PC-3 (cell line): Measurements from ENCODE around the gene C12orf75. TPM values are rescaled to one million over a fixed set of nuclear protein-coding genes. Genes with fewer than 3 reads are reported as not detected.

ENCODE experiments used
- ATAC-seq: fragments of 200-7000 bp; cut with Tn5 transposase; 2 replicates; pipeline ENCODE4 v1.9.1; 2020; ENCODE audit warnings: mild to moderate bottlenecking, moderate library complexity
- BruUV-seq: library from RNA; stranded (reverse); fragments of 400-500 nt; replicated peaks from 2 replicates; lab custom pipeline; 2021; lab: Mats Ljungman, UMichigan
- CTCF ChIA-PET: fragments of 300-600 bp; sonication (Branson Sonifier 250); formaldehyde crosslinking; loops from one replicate; lab custom pipeline; 2022; ENCODE audit warnings: antibody characterized with exemption; lab: Charles Lee
- POLR2A ChIA-PET: fragments of 300-600 bp; sonication (Branson Sonifier 250); formaldehyde crosslinking; loops from one replicate; lab custom pipeline; 2022; ENCODE audit warnings: antibody characterized with exemption; ENCODE audit not compliant: unreplicated experiment; lab: Charles Lee
- DNase-seq: peaks from one replicate; pipeline ENCODE4 v3.0.0-alpha.2; 2015
- H2AFZ ChIP-seq: fragments of 300-600 bp; sonication (generic); 2 replicates; pipeline ENCODE4 v1.6.0; 2016; ENCODE audit warnings: antibody characterized with exemption, low read length
- H3F3A ChIP-seq: fragments of 300-600 bp; sonication (generic); one replicate; pipeline ENCODE4 v1.6.0; 2017; ENCODE audit warnings: antibody characterized with exemption, low read length, control low read depth, mild to moderate bottlenecking; ENCODE audit not compliant: unreplicated experiment
- H3K27ac ChIP-seq: fragments of 300-600 bp; sonication (generic); 2 replicates; pipeline ENCODE4 v1.5.1; 2016; ENCODE audit warnings: mild to moderate bottlenecking, low read length
- H3K27me3 ChIP-seq: fragments of 300-600 bp; sonication (generic); 2 replicates; pipeline ENCODE4 v1.6.1; 2016; ENCODE audit warnings: low read length, mixed read lengths
- H3K36me3 ChIP-seq: fragments of 300-600 bp; sonication (generic); 2 replicates; pipeline ENCODE4 v1.6.1; 2016; ENCODE audit warnings: low read depth, mixed run types, low read length, mixed read lengths
- H3K4me1 ChIP-seq: fragments of 300-600 bp; sonication (generic); 2 replicates; pipeline ENCODE4 v1.5.1; 2016; ENCODE audit warnings: low read length; ENCODE audit not compliant: insufficient read depth
- H3K4me2 ChIP-seq: fragments of 300-600 bp; sonication (generic); 2 replicates; pipeline ENCODE4 v1.6.0; 2016; ENCODE audit warnings: low read length
- H3K4me3 ChIP-seq: fragments of 300-600 bp; sonication (generic); 2 replicates; pipeline ENCODE4 v1.5.1; 2016; ENCODE audit warnings: mild to moderate bottlenecking, low read length, mixed read lengths
- H3K79me2 ChIP-seq: fragments of 300-600 bp; sonication (generic); 2 replicates; pipeline ENCODE4 v1.6.1; 2017; ENCODE audit warnings: low read length, mixed read lengths
- H3K9ac ChIP-seq: fragments of 300-600 bp; sonication (generic); 2 replicates; pipeline ENCODE4 v1.6.0; 2016; ENCODE audit warnings: mild to moderate bottlenecking, low read length
- H3K9me2 ChIP-seq: fragments of 300-600 bp; sonication (generic); replicated peaks from 2 replicates; pipeline ENCODE4 v1.6.1; 2016; ENCODE audit warnings: mixed run types, low read length, mixed read lengths
- H3K9me3 ChIP-seq: fragments of 300-600 bp; sonication (generic); 2 replicates; pipeline ENCODE4 v1.6.1; 2016; ENCODE audit warnings: low read length, mixed read lengths
- H4K20me1 ChIP-seq: fragments of 300-600 bp; sonication (generic); 2 replicates; pipeline ENCODE4 v1.6.1; 2016; ENCODE audit warnings: low read length, mixed read lengths
- EZH2 ChIP-seq: fragments of 300-600 bp; sonication (generic); IDR thresholded peaks from one replicate; pipeline ENCODE4 v1.6.1; 2017; ENCODE audit warnings: antibody characterized with exemption, mild to moderate bottlenecking, low read length; ENCODE audit not compliant: unreplicated experiment
- EZH2phosphoT487 ChIP-seq: fragments of 300-600 bp; sonication (generic); IDR thresholded peaks from 2 replicates; pipeline ENCODE4 v1.6.1; 2018; ENCODE audit warnings: mild to moderate bottlenecking, antibody characterized with exemption, low read length, borderline replicate concordance
- intact Hi-C: fragments of 100-400 bp; cut with micrococcal nuclease; formaldehyde crosslinking; loops from 2 replicates; pipeline ENCODE4 v1.9.0; 2023
- total RNA-seq: library from RNA; depleted of rRNA; stranded (reverse); fragments of >200 nt; gene quantifications from 2 replicates; pipeline ENCODE4 v1.2.3, GENCODE V29; 2014
- TF ChIP-seq, protein P1 (sequence below): fragments of 300-600 bp; sonication (generic); conservative IDR thresholded peaks from 2 replicates; pipeline ENCODE4 v1.5.1; 2017; ENCODE audit warnings: antibody characterized with exemption, low read depth, mild to moderate bottlenecking, low read length

C12orf75 gene
- total RNA-seq, 1 experiment from 2014 or later: 144 TPM

DNA sequence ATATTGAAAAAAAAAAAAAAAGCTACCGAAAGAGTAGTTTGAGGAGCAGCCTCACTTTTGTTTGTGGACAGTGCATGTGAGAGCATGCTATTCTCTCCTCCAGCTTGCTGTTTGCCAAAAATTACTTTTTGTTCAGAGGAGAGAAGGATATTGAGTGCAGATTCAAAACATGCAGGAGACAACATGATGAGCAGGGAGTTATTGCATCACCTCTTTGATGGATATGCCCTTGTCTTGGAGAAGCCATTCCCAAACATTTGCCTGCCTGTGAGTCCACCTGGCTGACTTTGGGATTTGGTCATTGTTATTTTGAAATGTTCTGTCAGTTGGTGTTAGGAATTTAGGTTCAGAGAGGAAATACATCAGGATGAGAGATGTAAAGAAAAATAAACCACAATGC is 2.4 kb downstream of the C12orf75 start:
- H2AFZ ChIP-seq: no peak overlapping the region
- CTCF ChIA-PET: interaction anchor here (0.7 kb wide), 1 partner anchor 163 kb away, joined by 3 read pairs; no protein-coding TSS in a partner anchor
- ATAC-seq: no peak
- H3K9me3 ChIP-seq: no peaks in the 10 kb centered on the region
- no peaks in the 10 kb centered on the region for H3K9me2 ChIP-seq
- H3K79me2 ChIP-seq: peaks cover 70% of the 10 kb centered on the region
- DNase-seq: no peak
- peak overlapping the region; percentile 86; the same call in 1 of the 2 replicates for H3K4me3 ChIP-seq
- no peaks in the 10 kb centered on the region for H3K36me3 ChIP-seq
- intact Hi-C loops: loop anchor here (5.0 kb wide), 1 partner anchor 34 kb away; no protein-coding TSS in a partner anchor
- H3K27ac ChIP-seq: no peak overlapping the region
- H3K9ac ChIP-seq: no peak overlapping the region
- POLR2A ChIA-PET: no interaction called here
- no TSS peak for BruUV-seq
- H3K4me2 ChIP-seq: peak overlapping the region; percentile 79
- H4K20me1 ChIP-seq: no peaks in the 10 kb centered on the region
- peaks cover 43% of the 10 kb centered on the region for H3K4me1 ChIP-seq
- TF ChIP-seq EZH2phosphoT487 (no peak), EZH2 (no peak)
- TF ChIP-seq, protein P1, sequence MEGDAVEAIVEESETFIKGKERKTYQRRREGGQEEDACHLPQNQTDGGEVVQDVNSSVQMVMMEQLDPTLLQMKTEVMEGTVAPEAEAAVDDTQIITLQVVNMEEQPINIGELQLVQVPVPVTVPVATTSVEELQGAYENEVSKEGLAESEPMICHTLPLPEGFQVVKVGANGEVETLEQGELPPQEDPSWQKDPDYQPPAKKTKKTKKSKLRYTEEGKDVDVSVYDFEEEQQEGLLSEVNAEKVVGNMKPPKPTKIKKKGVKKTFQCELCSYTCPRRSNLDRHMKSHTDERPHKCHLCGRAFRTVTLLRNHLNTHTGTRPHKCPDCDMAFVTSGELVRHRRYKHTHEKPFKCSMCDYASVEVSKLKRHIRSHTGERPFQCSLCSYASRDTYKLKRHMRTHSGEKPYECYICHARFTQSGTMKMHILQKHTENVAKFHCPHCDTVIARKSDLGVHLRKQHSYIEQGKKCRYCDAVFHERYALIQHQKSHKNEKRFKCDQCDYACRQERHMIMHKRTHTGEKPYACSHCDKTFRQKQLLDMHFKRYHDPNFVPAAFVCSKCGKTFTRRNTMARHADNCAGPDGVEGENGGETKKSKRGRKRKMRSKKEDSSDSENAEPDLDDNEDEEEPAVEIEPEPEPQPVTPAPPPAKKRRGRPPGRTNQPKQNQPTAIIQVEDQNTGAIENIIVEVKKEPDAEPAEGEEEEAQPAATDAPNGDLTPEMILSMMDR: no peak
- H3K27me3 ChIP-seq: no peaks in the 10 kb centered on the region
- H3F3A ChIP-seq: no peaks in the 10 kb centered on the region

DNA sequence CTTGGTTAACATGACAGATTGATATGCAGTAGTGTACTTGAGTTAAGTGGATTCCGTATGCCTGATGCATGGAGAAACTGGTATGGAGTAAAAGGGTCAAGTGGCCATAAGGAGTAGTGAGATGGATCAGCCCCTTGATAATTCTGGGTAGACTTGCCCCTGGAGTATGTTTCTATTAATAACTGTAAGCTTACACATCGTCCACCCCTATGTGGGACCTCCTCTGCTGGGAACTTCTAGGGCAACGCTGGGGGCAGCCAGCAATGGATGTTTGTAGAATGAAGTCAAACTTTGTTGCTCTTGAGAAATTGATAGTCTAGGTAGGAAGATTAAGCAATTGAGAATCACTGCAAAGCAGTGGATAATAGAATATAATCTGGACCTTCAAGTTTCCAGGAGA is 3.5 kb downstream of the C12orf75 start:
- no peaks in the 10 kb centered on the region for H4K20me1 ChIP-seq
- intact Hi-C loops: loop anchor here (5.0 kb wide), 1 partner anchor 33 kb away; no protein-coding TSS in a partner anchor
- POLR2A ChIA-PET: no interaction called here
- no peaks in the 10 kb centered on the region for H3K27me3 ChIP-seq
- H3K36me3 ChIP-seq: no peaks in the 10 kb centered on the region
- no peak for DNase-seq
- no peak for ATAC-seq
- no peaks in the 10 kb centered on the region for H3K9me2 ChIP-seq
- H3K4me2 ChIP-seq: peak overlapping the region; percentile 14; the same call in 1 of the 2 replicates
- H3K4me1 ChIP-seq: peaks cover 43% of the 10 kb centered on the region
- no peaks in the 10 kb centered on the region for H3K9me3 ChIP-seq
- no peaks in the 10 kb centered on the region for H3F3A ChIP-seq
- H3K9ac ChIP-seq: no peak overlapping the region
- no peak overlapping the region for H2AFZ ChIP-seq
- TF ChIP-seq EZH2: no peak
- TF ChIP-seq, protein P1: no peak
- TF ChIP-seq EZH2phosphoT487: no peak
- no TSS peak for BruUV-seq
- peaks cover 81% of the 10 kb centered on the region for H3K79me2 ChIP-seq
- CTCF ChIA-PET: no interaction called here
- no peak overlapping the region for H3K27ac ChIP-seq
- no peak overlapping the region for H3K4me3 ChIP-seq

DNA sequence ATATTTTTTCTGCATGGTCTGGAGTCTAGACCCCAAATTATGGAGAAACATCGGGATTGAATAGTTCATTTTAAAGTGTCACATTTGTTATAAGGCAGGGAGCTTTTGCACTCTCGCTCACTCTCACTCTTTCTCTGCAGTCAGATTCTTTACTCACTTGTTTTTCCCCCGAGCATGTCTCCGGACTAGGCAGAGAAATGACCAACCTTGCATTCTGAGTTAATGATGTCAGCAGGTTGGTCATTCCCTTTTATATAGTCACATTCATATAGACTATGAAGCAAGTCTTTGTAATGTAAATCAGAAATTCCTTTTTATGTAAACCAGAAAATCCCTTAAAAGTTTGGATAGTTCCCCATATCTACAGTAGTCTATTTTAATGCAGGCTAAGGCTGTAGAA is 4.1 kb downstream of the C12orf75 start:
- TF ChIP-seq EZH2phosphoT487 (no peak), EZH2 (no peak)
- TF ChIP-seq, protein P1: no peak
- Histone ChIP-seq H3K9me2 (no peaks in the 10 kb centered on the region), H3K9ac (no peak overlapping the region), H3K4me3 (no peak overlapping the region), H3K27me3 (no peaks in the 10 kb centered on the region), H3F3A (no peaks in the 10 kb centered on the region), H3K4me1 (peaks cover 43% of the 10 kb centered on the region), H3K79me2 (peaks cover 85% of the 10 kb centered on the region), H3K4me2 (peak overlapping the region; percentile 14), H2AFZ (no peak overlapping the region), H3K36me3 (no peaks in the 10 kb centered on the region), H3K9me3 (no peaks in the 10 kb centered on the region), H4K20me1 (no peaks in the 10 kb centered on the region), H3K27ac (no peak overlapping the region)
- BruUV-seq: no TSS peak
- ChIA-PET CTCF (no interaction called here), POLR2A (interaction anchor here (0.5 kb wide), 1 partner anchor 404 kb away, joined by 3 read pairs; no protein-coding TSS in a partner anchor)
- ATAC-seq (no peak), DNase-seq (peak; percentile 48)
- intact Hi-C loops: loop anchor here (5.0 kb wide), 1 partner anchor 33 kb away; no protein-coding TSS in a partner anchor
